Endothelial cell of umbilical vein (primary cell): Measurements from ENCODE around the gene NCEH1. TPM values are rescaled to one million over a fixed set of nuclear protein-coding genes. Genes with fewer than 3 reads are reported as not detected.

Experiments used
- BruUV-seq: library from RNA; stranded (reverse); fragments of 400-500 nt; replicated peaks from 2 replicates; lab custom pipeline; 2021; lab: Mats Ljungman, UMichigan
- CTCF ChIA-PET: fragments of 300-600, 350-600 bp; sonication (Branson Sonifier 250); formaldehyde crosslinking; loops from one replicate; lab custom pipeline; 2021; ENCODE audit warnings: antibody characterized with exemption, inconsistent platforms; lab: Charles Lee
- POLR2A ChIA-PET: fragments of 300-600, 350-600 bp; sonication (Branson Sonifier 250); formaldehyde crosslinking; loops from one replicate; lab custom pipeline; 2021; ENCODE audit warnings: antibody characterized with exemption, inconsistent platforms; lab: Charles Lee
- DNase-seq: peaks from one replicate; pipeline ENCODE4 v3.0.0-alpha.2; 2011; ENCODE audit warnings: low read depth, low spot score
- FAIRE-seq: peaks from 2 replicates; lab custom pipeline; 2011; peaks lifted over from hg19 to GRCh38; lab: Jason Lieb, UNC
- H2AFZ ChIP-seq: 2 replicates; pipeline ENCODE4 v1.6.0; 2012; ENCODE audit warnings: low read depth, low read length, control low read depth, inconsistent platforms
- H3K27ac ChIP-seq: 2 replicates; pipeline ENCODE4 v1.5.1; 2011; ENCODE audit warnings: low read depth, mild to moderate bottlenecking, control low read depth, low read length, moderate library complexity; ENCODE audit not compliant: insufficient read depth
- H3K27me3 ChIP-seq, 2 experiments: 2 replicates each; pipeline versions ENCODE4 v1.6.0 to v1.6.1; 2011; ENCODE audit warnings: low read length in 2 of 2, mixed read lengths in 1 of 2; ENCODE audit not compliant: control insufficient read depth in 2 of 2, insufficient read depth in 2 of 2
- H3K36me3 ChIP-seq, 2 experiments: 2 replicates in 1 of 2; 3 replicates in 1 of 2; pipeline ENCODE4 v1.5.1; 2011; ENCODE audit warnings: low read length in 2 of 2, mild to moderate bottlenecking in 1 of 2, moderate library complexity in 1 of 2; ENCODE audit not compliant: control insufficient read depth in 2 of 2, insufficient read depth in 2 of 2; ENCODE audit errors: extremely low read depth in 1 of 2
- H3K4me1 ChIP-seq: 3 replicates; pipeline ENCODE4 v1.5.1; 2011; ENCODE audit warnings: mild to moderate bottlenecking, low read length; ENCODE audit not compliant: control insufficient read depth, insufficient read depth; ENCODE audit errors: extremely low read depth
- H3K4me2 ChIP-seq: 2 replicates; pipeline ENCODE4 v1.6.1; 2011; ENCODE audit warnings: low read length, control low read depth, mixed read lengths; ENCODE audit not compliant: insufficient read depth
- H3K4me3 ChIP-seq, 3 experiments: fragments of 200-600 bp in 1 of 3; sonication (generic), shearing (Covaris generic) in 1 of 3; replicated peaks in 1 of 3; 2 replicates each; pipeline ENCODE4 v1.5.1; 2011 to 2016; ENCODE audit warnings: control low read depth in 3 of 3, low read length in 3 of 3, mild to moderate bottlenecking in 2 of 3, inconsistent platforms in 1 of 3, low read depth in 1 of 3, moderate library complexity in 1 of 3; ENCODE audit not compliant: insufficient read depth in 1 of 3
- H3K79me2 ChIP-seq: 2 replicates; pipeline ENCODE4 v1.6.0; 2012; ENCODE audit warnings: low read length, inconsistent platforms; ENCODE audit not compliant: control insufficient read depth, insufficient read depth
- H3K9ac ChIP-seq: replicated peaks from 2 replicates; pipeline ENCODE3; 2011; ENCODE audit warnings: low read length, control low read depth; ENCODE audit not compliant: insufficient read depth; ENCODE audit errors: extremely low read depth
- H3K9me1 ChIP-seq: replicated peaks from 3 replicates; pipeline ENCODE4 v1.6.0; 2011; ENCODE audit warnings: mild to moderate bottlenecking, low read length; ENCODE audit not compliant: control insufficient read depth, insufficient read depth; ENCODE audit errors: extremely low read depth
- H3K9me3 ChIP-seq: replicated peaks from 2 replicates; pipeline ENCODE4 v1.5.1; 2012; ENCODE audit warnings: low read length, inconsistent platforms; ENCODE audit not compliant: control insufficient read depth, insufficient read depth
- H4K20me1 ChIP-seq: replicated peaks from 2 replicates; pipeline ENCODE3; 2011; ENCODE audit warnings: mild to moderate bottlenecking, low read length; ENCODE audit not compliant: control insufficient read depth, insufficient read depth; ENCODE audit errors: extremely low read depth
- CTCF ChIP-seq, 2 donors: IDR thresholded peaks; 1 replicate in 1 of 2; 2 replicates in 1 of 2; pipeline ENCODE4 v1.5.1; 2011; ENCODE audit warnings: low read length in 2 of 2, mild to moderate bottlenecking in 2 of 2, moderate library complexity in 2 of 2, control low read depth in 1 of 2, inconsistent platforms in 1 of 2, low read depth in 1 of 2; ENCODE audit not compliant: insufficient read depth in 1 of 2; ENCODE audit errors: extremely low read depth in 1 of 2
- EZH2 ChIP-seq: IDR thresholded peaks from 2 replicates; pipeline ENCODE4 v1.6.1; 2012; ENCODE audit warnings: borderline replicate concordance, low read depth, mild to moderate bottlenecking, moderate library complexity, low read length, inconsistent platforms; ENCODE audit not compliant: severe bottlenecking
- FOS ChIP-seq: IDR thresholded peaks from 2 replicates; pipeline ENCODE4 v1.6.1; 2011; ENCODE audit warnings: mild to moderate bottlenecking, low read length, moderate library complexity, borderline replicate concordance; ENCODE audit not compliant: insufficient read depth
- GATA2 ChIP-seq: IDR thresholded peaks from 2 replicates; pipeline ENCODE4 v1.7.0; 2011; ENCODE audit warnings: low read depth, mild to moderate bottlenecking, moderate library complexity, mixed read lengths, low read length; ENCODE audit not compliant: insufficient read length, insufficient read depth
- JUN ChIP-seq: IDR thresholded peaks from 2 replicates; pipeline ENCODE4 v1.6.1; 2011; ENCODE audit warnings: borderline replicate concordance, low read depth; ENCODE audit not compliant: insufficient read length, insufficient read depth
- MAX ChIP-seq: IDR thresholded peaks from 2 replicates; pipeline ENCODE4 v1.6.1; 2011; ENCODE audit not compliant: insufficient read depth, insufficient read length
- MYC ChIP-seq: IDR thresholded peaks from one replicate; pipeline ENCODE4 v1.6.1; 2011; ENCODE audit warnings: mild to moderate bottlenecking, low read depth, low read length
- POLR2A ChIP-seq: IDR thresholded peaks from 2 replicates; pipeline ENCODE4 v1.6.1; 2012; ENCODE audit warnings: low read depth, mild to moderate bottlenecking, control low read depth, low read length
- POLR2AphosphoS5 ChIP-seq: IDR thresholded peaks from 2 replicates; pipeline ENCODE4 v1.6.1; 2012; ENCODE audit warnings: low read depth, mild to moderate bottlenecking, control low read depth, low read length, moderate library complexity; ENCODE audit not compliant: insufficient read depth
- dilution Hi-C: fragments of 300-500 bp; cut with MboI; formaldehyde crosslinking; loops from one replicate; pipeline ENCODE4 v1.15.0; 2019; ENCODE audit warnings: low sequenced_read_pairs; ENCODE audit not compliant: extremely low pct_ligation_motif_present
- intact Hi-C: fragments of 100-400 bp; cut with micrococcal nuclease; formaldehyde crosslinking; loops from one replicate; pipeline ENCODE4 v1.10.0; 2022
- polyA plus RNA-seq, 4 experiments: library from polyadenylated mRNA; depleted of rRNA in 3 of 4; stranded (reverse) in 3 of 4; unstranded in 1 of 4; fragments of >200 nt; gene quantifications; 2 replicates each; pipeline versions ENCODE4 v1.2.1 to v1.2.3, GENCODE V29; 2011 to 2012; ENCODE audit warnings: missing spikeins in 1 of 4
- total RNA-seq: library from RNA; stranded (reverse); gene quantifications from 2 replicates; pipeline ENCODE4 v1.2.3, GENCODE V29; 2021

NCEH1 gene
- total and polyA plus RNA-seq, 2 donors (not counting 3 experiments of a cell fraction or from before 2014, with no cell fraction given) = 10.0 to 20.3 TPM

- no peak for DNase-seq
- H3K4me1 ChIP-seq = peaks cover 16% of the 10 kb centered on the region
- FAIRE-seq = no peak
- no peaks in the 10 kb centered on the region for H3K9me3 ChIP-seq
- no peak overlapping the region for H2AFZ ChIP-seq
- no peak overlapping the region for H3K4me3 ChIP-seq
- H3K27ac ChIP-seq = no peak overlapping the region
- no TSS peak for BruUV-seq
- ChIA-PET CTCF (interaction anchor here (0.6 to 1.7 kb wide), 3 partner anchors 35 to 131 kb away, joined by 3 read pairs; no protein-coding TSS in a partner anchor), POLR2A (no interaction called here)
- TF ChIP-seq MYC (no peak), CTCF (IDR thresholded peaks at IDR 0.05; ENCODE audit: extremely low read depth in 1 of 2, insufficient read depth in 1 of 2, low read depth in 1 of 2, low read length in 2 of 2) (no peak), GATA2 (no peak), POLR2AphosphoS5 (no peak), EZH2 (no peak), JUN (no peak), POLR2A (no peak), FOS (no peak), MAX (no peak)
- no peaks in the 10 kb centered on the region for H3K27me3 ChIP-seq
- H3K79me2 ChIP-seq = no peaks in the 10 kb centered on the region
- no peak overlapping the region for H3K9ac ChIP-seq
- intact Hi-C loops = no loop called here
- H3K36me3 ChIP-seq = no peaks in the 10 kb centered on the region
- H4K20me1 ChIP-seq = no peaks in the 10 kb centered on the region
- dilution Hi-C loops = no loop called here
- no peaks in the 10 kb centered on the region for H3K9me1 ChIP-seq
- H3K4me2 ChIP-seq = no peak overlapping the region
Measured at GRCh38 chr3:172591876-172592771, 118.7 kb downstream of the NCEH1 start.
